Ramos (cell line): Measurements from ENCODE around the gene GRHL1.
"Not testable (repeated sequence)": the region's sequence is repeated elsewhere in the genome, so short reads cannot be mapped to it uniquely, and the experiment has no call there.

Source experiments
- in situ Hi-C: fragments of 300-500 bp; cut with MboI; formaldehyde crosslinking; loops from one replicate; pipeline ENCODE4 v1.14.3; 2022; ENCODE audit warnings: low sequenced_read_pairs; ENCODE audit not compliant: unreplicated experiment

The GRHL1 gene

DNA sequence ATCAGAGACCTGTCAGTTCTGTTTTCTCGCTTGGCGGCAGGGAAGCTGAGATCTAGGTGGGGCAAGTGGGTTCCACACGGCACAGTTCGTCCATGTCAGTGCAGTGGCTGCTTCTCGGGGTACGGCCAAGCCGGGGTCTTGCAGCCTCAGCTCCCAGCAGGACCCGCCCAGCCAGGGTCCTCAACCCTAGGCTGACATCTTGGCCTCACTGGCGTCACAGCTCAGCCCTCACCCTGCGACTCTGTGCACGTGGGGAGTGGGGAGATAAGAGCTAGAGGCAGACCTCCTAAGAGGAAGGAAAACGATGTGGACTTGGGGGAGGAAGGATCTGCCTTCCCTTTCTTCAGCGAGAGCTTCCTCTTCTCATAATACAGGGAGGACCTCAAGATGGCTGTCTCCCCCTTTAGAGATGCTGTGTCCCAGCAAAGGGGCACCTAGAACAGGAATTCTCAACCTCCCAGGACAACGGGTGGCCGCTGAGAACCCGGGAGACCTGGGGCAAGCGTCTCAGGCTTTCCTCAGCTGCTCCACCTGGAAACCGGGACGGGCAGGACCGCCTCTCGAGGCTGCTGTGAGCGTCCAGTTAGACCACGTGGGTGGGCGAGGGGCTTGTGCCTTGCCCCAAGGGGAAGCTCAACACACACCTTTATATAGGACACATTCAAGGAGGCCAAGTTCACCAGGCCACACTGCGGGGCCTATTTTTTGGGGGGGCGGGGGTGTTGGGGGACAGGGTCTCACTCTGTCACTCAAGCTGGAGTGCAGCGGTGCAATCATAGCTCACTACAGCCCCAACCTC, 68.3 kb downstream of the GRHL1 start:
- in situ Hi-C loops, result no loop called here

GRCh38 chr2:10022041-10022421, 70.5 kb downstream of the GRHL1 start:
- in situ Hi-C loops, result no loop called here

DNA sequence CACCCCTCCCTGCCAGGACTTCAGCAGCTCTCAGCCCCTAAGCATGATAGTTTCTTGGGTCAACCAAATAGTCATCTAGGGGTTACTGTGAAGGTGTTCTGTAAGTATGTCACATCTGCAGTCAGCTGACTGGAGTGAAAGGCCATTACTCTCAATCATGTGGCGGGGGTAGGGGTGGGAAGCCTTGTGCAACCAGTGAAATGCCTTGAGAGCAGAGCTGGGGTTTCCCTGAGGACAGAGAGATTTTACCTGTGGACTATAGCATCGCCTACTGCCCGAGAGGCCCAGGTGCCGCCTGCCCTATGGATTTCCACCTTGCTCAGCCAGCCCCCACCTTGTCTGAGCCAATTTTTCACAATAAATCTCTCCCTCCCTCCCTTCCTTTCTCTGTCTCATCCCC, 71.0 kb downstream of the GRHL1 start:
- in situ Hi-C loops, result no loop called here

DNA sequence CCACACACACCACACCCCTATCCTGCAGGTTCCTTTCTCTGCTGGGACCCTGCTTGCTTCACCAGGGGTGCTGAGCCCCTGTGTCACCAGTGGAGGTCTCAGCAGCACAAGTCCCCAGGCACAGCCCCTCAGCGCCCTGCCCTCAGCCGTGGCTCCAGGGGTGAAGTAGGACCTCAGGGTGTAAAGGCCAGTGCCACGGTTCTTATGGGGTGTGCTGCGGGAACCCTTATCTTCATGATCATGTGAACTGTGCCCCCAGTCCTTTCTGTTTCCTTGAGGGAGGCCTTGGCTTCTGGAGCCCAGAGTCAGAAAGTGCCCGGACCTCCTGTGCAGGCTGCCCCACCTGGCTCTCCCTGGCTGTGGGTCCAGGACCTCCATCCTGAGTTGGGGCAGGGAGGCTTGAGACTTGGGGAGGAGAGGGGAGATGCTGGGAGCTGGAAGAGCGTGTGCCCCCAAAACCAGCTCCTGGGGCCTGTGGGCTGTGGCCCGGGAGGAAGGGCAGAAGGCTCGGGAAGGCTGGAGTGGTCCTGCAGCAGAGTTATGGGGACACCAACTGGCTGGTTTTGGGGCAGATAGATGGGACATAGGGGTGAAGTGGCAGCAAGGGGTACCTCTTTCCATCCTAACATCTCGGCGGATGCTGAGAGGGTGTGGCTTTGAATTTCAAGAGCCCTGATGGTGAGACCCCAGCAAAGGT, 71.6 kb downstream of the GRHL1 start:
- in situ Hi-C loops, result no loop called here

DNA sequence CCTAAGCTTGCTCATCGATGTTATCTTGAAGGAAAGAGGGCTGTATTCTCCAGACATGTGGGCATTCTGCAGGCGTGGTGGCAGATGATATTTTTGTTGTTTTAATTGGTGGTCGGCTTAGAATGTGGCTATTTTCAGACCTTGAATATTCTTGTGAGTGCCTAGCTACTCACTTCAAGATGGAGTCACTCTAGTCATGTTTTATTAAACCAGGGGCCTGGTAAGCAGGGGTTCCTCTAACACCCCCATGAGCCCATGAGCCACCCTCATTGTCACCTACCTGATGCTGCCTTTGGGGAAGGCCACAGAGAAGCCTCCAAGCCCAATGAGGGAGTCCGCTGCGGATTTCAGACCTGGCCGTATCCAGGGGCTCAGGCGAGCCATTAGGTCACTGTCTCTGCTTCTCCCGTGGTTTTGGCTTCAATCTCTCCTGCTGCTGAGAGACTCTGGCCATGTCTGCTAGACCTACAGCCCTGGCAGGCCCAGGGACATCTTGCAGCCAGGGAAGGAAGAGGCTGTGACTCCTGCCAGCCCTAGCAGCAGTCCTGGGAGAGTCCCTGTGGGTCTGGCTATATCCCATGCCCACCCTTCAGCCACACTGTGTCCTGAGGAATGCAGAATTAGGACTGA, 75.6 kb downstream of the GRHL1 start:
- in situ Hi-C loops, result no loop called here

DNA sequence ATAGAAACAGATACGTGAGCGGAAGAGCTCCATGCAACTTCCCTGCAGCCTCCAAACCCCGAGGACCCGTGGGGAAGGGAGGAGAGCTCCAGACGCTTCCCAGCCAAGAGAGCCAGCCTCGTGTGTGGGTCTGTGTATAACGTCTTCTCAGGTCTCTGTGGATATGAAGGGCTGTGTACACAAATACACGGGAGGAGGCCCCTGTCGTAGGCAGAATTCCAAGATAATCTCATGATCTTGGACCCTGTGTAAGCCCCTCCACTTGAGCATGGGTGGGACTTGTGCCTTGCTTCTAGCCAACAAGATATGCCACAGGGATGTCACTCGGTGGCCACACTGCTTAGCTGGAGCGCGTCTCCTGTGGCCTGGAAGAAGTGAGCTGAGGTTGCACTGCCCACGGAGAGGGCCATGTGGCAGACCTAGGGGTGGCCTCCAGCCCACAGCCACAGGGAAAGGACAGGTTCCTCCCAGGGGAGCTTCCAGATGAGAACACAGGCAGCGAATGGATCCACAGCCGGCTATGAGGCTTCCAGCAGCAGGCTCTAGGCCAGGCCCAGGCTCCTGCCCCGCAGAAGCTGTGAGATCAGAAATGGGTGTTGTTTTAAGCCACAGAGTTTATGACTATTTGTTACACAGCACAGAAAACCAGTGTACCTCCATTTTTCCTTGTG, 76.3 kb downstream of the GRHL1 start:
- in situ Hi-C loops, result no loop called here

DNA sequence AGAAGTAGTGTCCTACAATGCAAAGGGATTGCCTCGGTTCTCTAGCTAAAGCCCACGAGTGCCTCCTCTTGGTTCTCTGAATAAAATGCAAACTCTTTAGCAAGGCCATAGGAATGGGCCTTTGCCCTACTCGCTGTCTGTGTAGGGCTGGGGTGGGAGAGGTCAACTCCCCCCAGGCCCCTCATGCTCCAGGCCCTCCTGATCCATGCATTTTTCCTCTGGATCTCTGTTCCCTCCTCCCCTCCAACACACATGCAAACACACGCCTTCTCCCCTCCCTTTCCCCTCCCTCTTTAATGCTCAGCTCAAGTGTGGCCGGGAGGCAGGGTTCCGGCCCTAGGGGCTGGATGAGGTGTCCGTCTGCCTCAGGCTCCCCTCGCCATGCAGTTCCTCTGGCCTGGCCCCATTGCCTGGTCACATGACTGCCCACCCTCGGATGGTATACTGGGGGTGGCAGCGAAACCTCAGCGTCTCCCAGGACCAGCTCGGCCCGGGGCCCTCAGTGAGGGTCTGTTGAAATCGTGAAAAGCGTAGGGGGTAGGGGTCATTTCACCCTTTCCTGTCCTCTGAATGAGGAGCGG, 77.0 kb downstream of the GRHL1 start:
- in situ Hi-C loops, result no loop called here

DNA sequence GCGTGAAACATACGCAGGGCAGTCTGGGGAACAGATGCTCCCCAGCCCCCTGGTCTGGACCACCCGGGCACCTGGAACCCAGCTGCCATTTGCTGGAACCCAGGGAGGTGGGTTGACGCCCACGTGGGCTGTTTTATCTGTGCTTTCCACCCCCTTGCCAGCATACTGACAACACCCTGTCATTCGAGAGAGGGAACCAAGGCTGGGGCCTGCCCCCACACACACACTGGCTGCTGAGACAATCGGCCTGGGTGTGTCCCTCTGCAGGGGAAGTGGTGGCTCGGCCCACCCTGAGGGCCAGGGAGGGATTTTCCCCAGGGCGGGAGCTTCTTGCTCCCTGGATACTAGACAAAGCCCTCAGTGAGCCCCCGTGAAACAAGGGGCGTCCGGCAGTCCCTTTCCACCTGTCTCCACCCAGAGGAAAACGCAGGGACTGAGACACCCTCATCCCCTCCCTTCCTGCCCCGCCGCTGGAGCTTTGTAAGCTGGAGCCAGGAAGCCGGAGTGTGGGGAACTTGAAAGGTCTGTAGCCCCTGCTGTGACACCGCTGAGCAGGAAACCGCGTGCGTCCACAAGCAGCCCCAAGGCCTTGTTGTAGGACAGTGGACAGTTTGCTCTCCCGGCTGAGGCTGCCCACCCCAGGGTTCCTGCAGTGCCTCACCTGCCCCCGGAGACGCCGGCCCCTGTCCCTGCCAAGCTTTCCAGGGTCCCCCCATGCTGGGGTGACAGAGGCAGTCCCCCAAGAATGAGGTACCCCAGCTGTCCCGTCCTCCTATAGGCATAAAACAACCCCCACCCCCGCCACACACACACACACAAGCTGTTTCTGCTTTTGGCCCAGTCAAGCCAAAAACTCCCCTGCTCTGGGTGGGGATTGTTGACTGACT, 77.7 kb downstream of the GRHL1 start:
- in situ Hi-C loops, result no loop called here

- in situ Hi-C loops, result no loop called here
Measured at GRCh38 chr2:10029875-10030223, 78.4 kb downstream of the GRHL1 start.

DNA sequence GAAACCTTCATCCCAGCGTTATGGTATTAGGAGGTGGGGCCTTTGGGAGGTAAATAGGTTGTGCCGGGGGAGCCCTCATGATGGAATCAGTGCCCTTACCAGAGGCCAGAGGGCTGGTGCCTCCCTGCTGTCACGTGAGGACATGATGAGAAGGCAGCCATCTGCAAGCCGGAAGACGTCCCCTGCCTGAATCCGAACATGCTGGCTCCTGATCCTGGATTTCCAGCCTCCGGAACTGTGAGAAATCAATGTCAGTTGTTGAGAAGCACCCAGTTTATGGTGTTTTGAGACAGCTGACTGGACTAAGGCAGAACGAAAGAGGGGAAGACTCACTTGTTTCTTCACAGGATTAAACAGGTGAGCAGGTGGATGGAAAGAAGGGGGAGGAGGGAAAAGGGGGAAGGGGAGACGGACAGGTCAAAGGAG, 78.8 kb downstream of the GRHL1 start:
- in situ Hi-C loops, result no loop called here

DNA sequence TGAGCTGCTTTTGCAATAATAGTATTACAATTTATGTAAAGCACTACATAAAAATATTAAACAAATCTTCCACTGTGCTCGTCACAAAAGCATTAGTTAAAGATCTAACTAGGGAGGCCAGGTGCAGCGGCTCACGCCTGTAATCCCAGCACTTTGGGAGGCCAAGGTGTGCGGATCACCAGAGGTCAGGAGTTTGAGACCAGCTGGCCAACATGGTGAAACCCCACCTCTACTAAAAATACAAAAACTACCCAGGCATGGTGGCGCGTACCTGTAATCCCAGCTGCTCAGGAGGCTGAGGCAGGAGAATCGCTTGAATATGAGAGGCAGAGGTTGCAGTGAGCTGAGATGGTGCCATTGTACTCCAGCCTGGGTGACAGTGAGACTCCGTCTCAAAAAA, 79.3 kb downstream of the GRHL1 start:
- in situ Hi-C loops, result not testable (repeated sequence)

- in situ Hi-C loops, result no loop called here
Measured at GRCh38 chr2:10031886-10032745, 80.6 kb downstream of the GRHL1 start.

DNA sequence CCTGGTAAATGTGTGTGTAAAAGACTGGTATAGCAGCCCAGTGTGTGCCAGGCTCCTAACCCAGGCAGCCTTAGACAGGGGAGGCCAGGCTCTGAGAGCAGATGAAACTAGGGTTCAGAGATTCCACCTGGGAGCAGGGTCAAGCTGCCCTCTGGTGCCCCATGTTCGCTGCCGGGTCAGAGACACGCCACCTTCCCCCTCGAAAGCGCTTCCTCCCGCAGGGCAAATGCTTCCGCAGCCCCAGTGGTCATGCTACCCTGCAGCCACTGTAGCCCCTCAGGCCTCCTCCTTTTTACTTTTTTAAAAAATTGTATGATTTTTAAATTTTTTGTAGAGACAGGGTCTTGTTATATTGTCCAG, 81.2 kb downstream of the GRHL1 start:
- in situ Hi-C loops, result no loop called here

- in situ Hi-C loops, result no loop called here
Measured at GRCh38 chr2:10033251-10034006, 81.9 kb downstream of the GRHL1 start.

- in situ Hi-C loops, result no loop called here
Measured at GRCh38 chr2:10034333-10035052, 83.0 kb downstream of the GRHL1 start.

DNA sequence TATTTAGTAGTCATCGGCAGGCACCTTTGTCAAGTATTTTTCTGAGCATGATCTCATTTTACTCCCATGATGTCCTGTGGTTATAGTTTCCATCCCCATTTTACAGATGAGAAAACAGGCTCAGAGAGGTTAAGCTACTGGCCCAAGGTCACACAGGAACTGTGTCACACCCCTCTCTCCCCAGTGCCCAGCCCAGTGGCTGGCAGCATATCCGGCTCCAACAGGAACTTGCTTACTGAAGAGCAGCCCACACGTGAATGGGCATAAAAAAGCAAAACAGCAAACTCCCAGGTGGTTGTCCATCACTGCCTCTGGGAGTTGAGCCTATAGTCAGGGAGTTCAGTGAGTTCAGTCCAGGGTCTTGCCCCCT, 83.5 kb downstream of the GRHL1 start:
- in situ Hi-C loops, result no loop called here

GRCh38 chr2:10035633-10036032, 84.1 kb downstream of the GRHL1 start:
- in situ Hi-C loops, result no loop called here
